GM12801 (cell line): ENCODE measurements around the gene GNG7.

ENCODE experiments used
- TF ChIP-seq, protein P1 (sequence below): IDR thresholded peaks from one replicate; pipeline ENCODE4 v1.5.1; 2011; ENCODE audit warnings: control low read depth; ENCODE audit not compliant: insufficient read length; ENCODE audit errors: extremely low read depth

The GNG7 gene

DNA sequence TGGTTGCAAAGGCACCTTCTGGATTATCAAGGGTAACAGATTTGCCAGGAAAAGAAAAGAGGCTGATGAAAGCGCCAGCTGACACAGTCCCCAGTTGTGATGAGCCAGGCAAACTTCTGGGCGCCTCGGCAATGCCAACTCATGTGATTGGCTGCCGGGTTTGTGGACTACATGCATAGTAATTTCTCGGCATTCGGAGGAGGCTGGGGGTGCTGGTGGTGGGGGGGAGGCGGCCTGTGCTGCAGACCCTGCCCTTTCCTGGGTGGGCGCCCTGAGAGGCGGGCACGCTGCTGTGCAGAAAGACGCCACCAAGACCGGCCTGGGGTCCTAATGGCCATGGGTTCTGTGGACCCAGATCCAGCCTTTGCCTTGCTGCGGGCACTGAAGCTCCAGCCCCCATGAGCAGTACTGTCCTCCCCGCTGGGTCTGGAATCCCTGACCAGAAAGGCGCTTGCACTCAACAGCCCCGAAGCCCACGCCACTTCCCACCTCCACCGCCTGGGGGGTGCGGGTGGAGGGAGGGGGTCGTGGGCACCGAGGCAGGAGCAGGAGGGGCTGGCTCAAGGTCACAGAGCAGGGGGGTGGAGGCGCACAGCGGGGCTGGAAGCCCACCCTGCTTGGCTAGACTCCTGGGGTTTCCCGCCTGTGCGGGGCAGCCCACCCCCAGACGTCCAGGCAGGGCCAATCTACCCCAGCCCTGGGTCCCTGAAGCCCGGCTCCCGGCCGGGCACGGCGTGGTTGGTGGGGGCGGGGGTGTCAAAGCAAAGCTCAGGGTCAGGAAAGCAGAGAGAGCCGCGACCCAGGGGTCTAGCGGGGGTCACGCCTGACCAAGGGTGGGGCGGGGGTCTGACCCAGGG is 17.7 kb upstream of the GNG7 start:
- TF ChIP-seq, protein P1, sequence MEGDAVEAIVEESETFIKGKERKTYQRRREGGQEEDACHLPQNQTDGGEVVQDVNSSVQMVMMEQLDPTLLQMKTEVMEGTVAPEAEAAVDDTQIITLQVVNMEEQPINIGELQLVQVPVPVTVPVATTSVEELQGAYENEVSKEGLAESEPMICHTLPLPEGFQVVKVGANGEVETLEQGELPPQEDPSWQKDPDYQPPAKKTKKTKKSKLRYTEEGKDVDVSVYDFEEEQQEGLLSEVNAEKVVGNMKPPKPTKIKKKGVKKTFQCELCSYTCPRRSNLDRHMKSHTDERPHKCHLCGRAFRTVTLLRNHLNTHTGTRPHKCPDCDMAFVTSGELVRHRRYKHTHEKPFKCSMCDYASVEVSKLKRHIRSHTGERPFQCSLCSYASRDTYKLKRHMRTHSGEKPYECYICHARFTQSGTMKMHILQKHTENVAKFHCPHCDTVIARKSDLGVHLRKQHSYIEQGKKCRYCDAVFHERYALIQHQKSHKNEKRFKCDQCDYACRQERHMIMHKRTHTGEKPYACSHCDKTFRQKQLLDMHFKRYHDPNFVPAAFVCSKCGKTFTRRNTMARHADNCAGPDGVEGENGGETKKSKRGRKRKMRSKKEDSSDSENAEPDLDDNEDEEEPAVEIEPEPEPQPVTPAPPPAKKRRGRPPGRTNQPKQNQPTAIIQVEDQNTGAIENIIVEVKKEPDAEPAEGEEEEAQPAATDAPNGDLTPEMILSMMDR = no peak

GRCh38 chr19:2719232-2719735 is 16.8 kb upstream of the GNG7 start:
- TF ChIP-seq, protein P1 = no peak

DNA sequence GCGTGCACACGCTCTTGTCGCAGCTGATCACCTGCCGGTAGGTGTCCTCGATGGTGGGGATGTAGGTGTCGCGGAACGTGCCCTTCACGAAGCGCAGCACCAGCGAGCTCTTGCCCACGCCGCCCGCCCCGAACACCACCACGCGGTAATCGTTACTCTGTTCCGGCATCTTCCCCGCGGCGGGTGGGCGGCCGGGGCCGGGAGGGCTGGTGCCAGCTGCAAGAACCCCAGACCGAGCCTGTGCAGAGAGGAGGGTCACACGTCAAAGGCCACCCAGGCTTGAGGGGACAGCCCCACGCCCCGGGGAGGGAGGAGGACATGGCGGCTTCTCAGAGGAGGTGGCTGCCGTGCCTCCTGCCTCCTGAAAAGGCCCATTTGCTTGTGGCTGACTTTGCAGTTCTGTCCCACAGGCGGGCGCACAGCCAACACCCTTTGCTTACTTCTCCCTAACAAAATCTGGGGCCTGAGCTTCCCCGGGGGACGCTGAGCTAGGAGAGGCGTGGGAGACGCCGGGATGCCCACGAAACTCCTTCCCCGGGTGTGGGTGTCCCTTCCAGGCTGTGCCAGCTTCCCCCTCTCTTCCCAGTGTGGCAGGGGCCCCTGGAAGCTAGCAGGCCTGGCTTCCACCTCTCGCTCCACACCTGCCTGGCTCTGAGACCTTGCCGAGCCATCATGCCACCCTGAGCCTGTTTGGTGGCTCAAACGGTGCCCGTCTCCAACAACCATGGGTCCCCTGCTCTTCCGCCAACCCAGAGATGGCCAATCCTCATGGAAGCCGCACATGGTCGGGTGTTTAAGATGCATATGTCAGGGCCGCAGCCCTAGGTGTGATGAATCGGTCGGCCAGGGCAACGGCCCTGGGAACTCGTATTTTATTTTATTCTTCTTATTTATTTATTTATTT is 15.4 kb upstream of the GNG7 start:
- TF ChIP-seq, protein P1 = no peak

GRCh38 chr19:2716722-2717637 is 14.5 kb upstream of the GNG7 start:
- TF ChIP-seq, protein P1 = no peak

DNA sequence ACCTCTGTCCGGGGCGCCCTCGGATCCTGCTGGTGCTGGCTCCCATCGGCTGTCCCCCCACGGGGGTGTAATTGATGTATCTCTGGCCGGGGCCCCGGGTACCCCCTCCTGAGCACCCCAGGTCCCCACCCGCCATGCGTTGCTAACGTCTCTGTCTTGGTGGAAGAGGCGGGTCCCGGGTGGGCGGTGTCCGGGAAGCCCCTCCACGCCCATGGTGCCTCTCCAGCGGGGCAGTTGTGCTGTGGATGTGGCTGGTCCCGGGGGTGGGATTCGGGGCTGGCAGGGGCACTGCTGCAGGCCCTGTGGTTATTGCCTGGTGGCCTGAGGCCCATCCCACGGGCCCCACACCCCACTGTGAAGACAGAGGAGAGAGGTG is 13.8 kb upstream of the GNG7 start:
- TF ChIP-seq, protein P1 = no peak

DNA sequence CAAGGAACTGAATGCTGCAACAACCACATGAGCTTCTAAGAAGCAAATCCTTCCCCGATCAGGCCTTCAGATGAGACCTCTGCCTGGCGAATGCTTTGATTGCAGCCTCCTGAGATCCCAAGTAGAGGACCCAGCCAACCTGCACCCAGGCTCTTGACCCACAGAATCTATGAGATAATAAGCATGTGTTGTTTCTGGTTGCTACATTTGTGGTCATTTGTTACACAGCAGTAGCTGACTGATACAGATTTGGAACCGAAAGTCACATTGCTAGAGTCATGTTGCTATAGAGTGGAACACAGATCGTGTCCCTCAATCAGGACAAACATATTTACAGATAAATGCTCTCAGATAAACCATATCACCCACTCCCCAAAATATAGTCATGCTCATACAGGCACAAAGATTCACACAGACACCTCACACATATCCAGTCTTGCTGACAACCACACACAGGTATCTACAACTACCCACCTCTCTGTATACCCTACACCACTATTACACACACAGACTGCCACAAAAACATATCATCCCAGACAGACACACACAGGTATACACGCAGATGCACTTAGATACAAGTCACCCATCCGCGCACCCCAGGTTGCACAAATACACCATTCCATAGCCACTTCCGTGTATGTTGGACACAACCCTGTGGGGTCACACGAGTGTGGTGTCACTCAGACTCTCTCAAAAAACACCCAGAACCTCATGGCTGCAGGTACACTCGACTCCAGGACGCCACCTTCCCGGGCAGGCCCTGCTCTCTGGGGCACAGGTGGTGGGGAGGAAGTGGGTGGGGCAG is 13.2 kb upstream of the GNG7 start:
- TF ChIP-seq, protein P1 = no peak
